HepG2 (cell line): ENCODE results near the gene FALEC. TPM values are rescaled to one million over a fixed set of nuclear protein-coding genes. Genes with fewer than 3 reads are reported as not detected.

ENCODE experiments used
- ATAC-seq: fragments of 200-7000 bp; cut with Tn5 transposase; 3 replicates; pipeline ENCODE4 v1.9.1; 2020; ENCODE audit warnings: mild to moderate bottlenecking, moderate library complexity
- BruUV-seq: library from RNA; stranded (reverse); fragments of 400-500 nt; replicated peaks from 2 replicates; lab custom pipeline; 2021; lab: Mats Ljungman, UMichigan
- CTCF ChIA-PET: fragments of 300-600 bp; formaldehyde crosslinking; extraction: SDS; loops from one replicate; lab custom pipeline; 2021; ENCODE audit warnings: low total read pairs, inconsistent platforms, low intra/inter-chr PET ratio; lab: Yijun Ruan, JAX
- POLR2A ChIA-PET: fragments of 350-600 bp; sonication (Branson Sonifier 250); formaldehyde crosslinking; loops from one replicate; lab custom pipeline; 2020; ENCODE audit warnings: antibody characterized with exemption, inconsistent platforms; lab: Yijun Ruan, JAX
- DNase-seq: peaks from one replicate; pipeline ENCODE4 v3.0.0-alpha.2; 2015; ENCODE audit warnings: low spot score
- FAIRE-seq: peaks from 3 replicates; lab custom pipeline; 2011; peaks lifted over from hg19 to GRCh38; lab: Jason Lieb, UNC
- H2AFZ ChIP-seq: one replicate; pipeline ENCODE4 v1.6.1; 2011; ENCODE audit warnings: low read length, inconsistent platforms
- H3K27ac ChIP-seq: fragments of 300-600 bp; 3 replicates; pipeline ENCODE4 v1.8.0; 2011; ENCODE audit warnings: mixed run types, mild to moderate bottlenecking, mixed read lengths, low read length, inconsistent platforms; ENCODE audit not compliant: insufficient read depth; ENCODE audit errors: extremely low read length
- H3K27me3 ChIP-seq, 2 experiments: fragments of 200-600 bp in 1 of 2; 2 replicates in 1 of 2; 3 replicates in 1 of 2; pipeline versions ENCODE4 v1.6.0 to v1.8.0; 2011; ENCODE audit warnings: low read length in 2 of 2, mild to moderate bottlenecking in 2 of 2, moderate library complexity in 2 of 2, inconsistent platforms in 1 of 2; ENCODE audit not compliant: insufficient read depth in 2 of 2, control insufficient read depth in 1 of 2
- H3K36me3 ChIP-seq, 2 experiments: fragments of 200-600 bp in 1 of 2; replicated peaks in 1 of 2; 2 replicates in 1 of 2; 3 replicates in 1 of 2; pipeline versions ENCODE4 v1.5.1 to v1.8.0; 2011; ENCODE audit warnings: low read length in 2 of 2, inconsistent platforms in 1 of 2; ENCODE audit not compliant: insufficient read depth in 2 of 2, control insufficient read depth in 1 of 2
- H3K4me1 ChIP-seq: 2 replicates; pipeline ENCODE4 v1.5.1; 2012; ENCODE audit warnings: low read length, inconsistent platforms; ENCODE audit not compliant: insufficient read depth
- H3K4me2 ChIP-seq: 2 replicates; pipeline ENCODE4 v1.6.0; 2011; ENCODE audit warnings: low read depth, low read length, inconsistent platforms
- H3K4me3 ChIP-seq, 3 experiments: fragments of 200-600 bp in 1 of 3; sonication (generic), shearing (Covaris generic) in 1 of 3; replicated peaks in 1 of 3; 2 replicates each; pipeline ENCODE4 v1.5.1; 2011 to 2016; ENCODE audit warnings: low read length in 3 of 3, inconsistent platforms in 2 of 3, low read depth in 2 of 3, mild to moderate bottlenecking in 2 of 3, control low read depth in 1 of 3, mixed read lengths in 1 of 3; ENCODE audit not compliant: insufficient read depth in 1 of 3
- H3K79me2 ChIP-seq: one replicate; pipeline ENCODE4 v1.6.1; 2011; ENCODE audit warnings: low read length, inconsistent platforms; ENCODE audit not compliant: insufficient read depth
- H3K9ac ChIP-seq: 2 replicates; pipeline ENCODE4 v1.6.0; 2011; ENCODE audit warnings: mild to moderate bottlenecking, low read depth, low read length, inconsistent platforms; ENCODE audit not compliant: insufficient read depth
- H3K9me3 ChIP-seq: 2 replicates; pipeline ENCODE4 v1.5.1; 2012; ENCODE audit warnings: mild to moderate bottlenecking, low read length
- H4K20me1 ChIP-seq: 2 replicates; pipeline ENCODE4 v1.6.0; 2011; ENCODE audit warnings: inconsistent platforms, mild to moderate bottlenecking, low read length, moderate library complexity; ENCODE audit not compliant: insufficient read depth
- JUND ChIP-seq: sonication (generic); formaldehyde crosslinking; IDR thresholded peaks from 2 replicates; pipeline ENCODE4 v1.8.0; 2022; ENCODE audit warnings: mild to moderate bottlenecking, missing genetic modification reagents
- KMT2B ChIP-seq: IDR thresholded peaks from 2 replicates; pipeline ENCODE4 v1.6.1; 2016; ENCODE audit warnings: missing genetic modification reagents, missing compliant biosample characterization
- NAIF1 ChIP-seq: sonication (generic); formaldehyde crosslinking; IDR thresholded peaks from 2 replicates; pipeline ENCODE4 v1.5.0; 2020; ENCODE audit warnings: mild to moderate bottlenecking, missing genetic modification reagents, borderline replicate concordance
- NFE2L2 ChIP-seq: fragments of 150-350 bp; IDR thresholded peaks from 2 replicates; pipeline ENCODE4 v1.6.1; 2014; ENCODE audit warnings: low read length
- NFKBIZ ChIP-seq: IDR thresholded peaks from 2 replicates; pipeline ENCODE4 v1.6.1; 2018; ENCODE audit warnings: missing genetic modification reagents, missing compliant biosample characterization
- PAX8 ChIP-seq: sonication (generic); formaldehyde crosslinking; IDR thresholded peaks from 2 replicates; pipeline ENCODE4 v1.8.0; 2022; ENCODE audit warnings: mild to moderate bottlenecking, missing genetic modification reagents, borderline replicate concordance
- REXO4 ChIP-seq: sonication (generic); formaldehyde crosslinking; IDR thresholded peaks from 2 replicates; pipeline ENCODE4 v1.8.0; 2022; ENCODE audit warnings: missing genetic modification reagents, mild to moderate bottlenecking, borderline replicate concordance
- TBP ChIP-seq: sonication (generic); formaldehyde crosslinking; IDR thresholded peaks from 2 replicates; pipeline ENCODE4 v1.5.0; 2020; ENCODE audit warnings: missing genetic modification reagents
- ZMYM3 ChIP-seq: sonication (generic); formaldehyde crosslinking; IDR thresholded peaks from 2 replicates; pipeline ENCODE4 v1.5.1; 2020; ENCODE audit warnings: mild to moderate bottlenecking, missing genetic modification reagents
- ZNF350 ChIP-seq: sonication (generic); formaldehyde crosslinking; IDR thresholded peaks from 2 replicates; pipeline ENCODE4 v1.4.0; 2020; ENCODE audit warnings: mild to moderate bottlenecking, low read depth, missing genetic modification reagents, borderline replicate concordance
- ZNF510 ChIP-seq: sonication (generic); formaldehyde crosslinking; IDR thresholded peaks from 2 replicates; pipeline ENCODE4 v1.4.0; 2020; ENCODE audit warnings: low read depth, mild to moderate bottlenecking, missing genetic modification reagents
- ZNF556 ChIP-seq: sonication (generic); formaldehyde crosslinking; IDR thresholded peaks from 2 replicates; pipeline ENCODE4 v1.4.0; 2020; ENCODE audit warnings: mild to moderate bottlenecking, missing genetic modification reagents, borderline replicate concordance
- ZNF569 ChIP-seq: sonication (generic); formaldehyde crosslinking; IDR thresholded peaks from 2 replicates; pipeline ENCODE4 v1.5.0; 2020; ENCODE audit warnings: mild to moderate bottlenecking, missing genetic modification reagents, moderate library complexity, borderline replicate concordance
- ZNF629 ChIP-seq: sonication (generic); formaldehyde crosslinking; conservative IDR thresholded peaks from 2 replicates; pipeline ENCODE4 v1.5.0; 2020; ENCODE audit warnings: missing genetic modification reagents
- ZNF780A ChIP-seq: sonication (generic); formaldehyde crosslinking; IDR thresholded peaks from 2 replicates; pipeline ENCODE4 v1.8.0; 2022; ENCODE audit warnings: mild to moderate bottlenecking, missing genetic modification reagents, moderate library complexity
- ZNF790 ChIP-seq: sonication (generic); formaldehyde crosslinking; IDR thresholded peaks from 2 replicates; pipeline ENCODE4 v1.8.0; 2022; ENCODE audit warnings: missing genetic modification reagents, mild to moderate bottlenecking, borderline replicate concordance
- ZNF792 ChIP-seq: IDR thresholded peaks from 2 replicates; pipeline ENCODE4 v1.6.1; 2016
- ZSCAN20 ChIP-seq: sonication (generic); formaldehyde crosslinking; IDR thresholded peaks from 2 replicates; pipeline ENCODE4 v1.4.0; 2020; ENCODE audit warnings: missing genetic modification reagents, mild to moderate bottlenecking, borderline replicate concordance
- WGBS: methylation state at CpG from one replicate; pipeline ENCODE4 v1.1.6; 2017; ENCODE audit warnings: low lambda C conversion rate; 5-methylcytosine and 5-hydroxymethylcytosine counted together
- in situ Hi-C: cut with HindIII; loops from 2 replicates; pipeline ENCODE4 v1.10.0; 2017; ENCODE audit warnings: low pct_unique_long_range_greater_than_20kb; ENCODE audit not compliant: extremely low pct_ligation_motif_present
- intact Hi-C: fragments of 100-400 bp; cut with micrococcal nuclease; formaldehyde crosslinking; loops from one replicate; pipeline ENCODE4 v1.10.0; 2022; ENCODE audit not compliant: unreplicated experiment
- polyA plus RNA-seq, 8 experiments: library from polyadenylated mRNA; depleted of rRNA in 3 of 8; stranded (reverse) in 7 of 8; unstranded in 1 of 8; fragments of >200 nt; fragmentation: Illumina TruSeq in 4 of 8; extraction: Trizol in 4 of 8; gene quantifications; 2 replicates each; pipeline versions ENCODE4 v1.2.1 to v1.2.3, GENCODE V29; 2011 to 2016; ENCODE audit warnings: low read depth in 4 of 8, missing spikeins in 1 of 8, mixed read lengths in 1 of 8; ENCODE audit not compliant: insufficient read depth in 1 of 8
- total RNA-seq, 5 experiments: library from RNA; depleted of rRNA; stranded (reverse); fragments of >200 nt; fragmentation: Illumina TruSeq; extraction: Trizol; gene quantifications; 2 replicates each; pipeline ENCODE4 v1.2.3, GENCODE V29; 2016; ENCODE audit warnings: low read depth in 1 of 5
- TF ChIP-seq, protein P1 (sequence below): sonication (generic); formaldehyde crosslinking; IDR thresholded peaks from 2 replicates; pipeline ENCODE4 v1.9.0; 2022; ENCODE audit warnings: low read depth, missing genetic modification reagents
- TF ChIP-seq, protein P2 (sequence below): IDR thresholded peaks from 2 replicates; pipeline ENCODE4 v1.4.0; 2020; ENCODE audit warnings: mild to moderate bottlenecking, missing genetic modification reagents
- TF ChIP-seq, protein P3 (sequence below): sonication (generic); formaldehyde crosslinking; IDR thresholded peaks from 2 replicates; pipeline ENCODE4 v1.4.0; 2020; ENCODE audit warnings: missing genetic modification reagents; ENCODE audit errors: not compliant biosample characterization

The FALEC gene
- total and polyA plus RNA-seq, 2 of the 13 experiments (the other 11 are each of a cell fraction or from before 2014, with no cell fraction given) = 0.33 to 0.71 TPM

DNA sequence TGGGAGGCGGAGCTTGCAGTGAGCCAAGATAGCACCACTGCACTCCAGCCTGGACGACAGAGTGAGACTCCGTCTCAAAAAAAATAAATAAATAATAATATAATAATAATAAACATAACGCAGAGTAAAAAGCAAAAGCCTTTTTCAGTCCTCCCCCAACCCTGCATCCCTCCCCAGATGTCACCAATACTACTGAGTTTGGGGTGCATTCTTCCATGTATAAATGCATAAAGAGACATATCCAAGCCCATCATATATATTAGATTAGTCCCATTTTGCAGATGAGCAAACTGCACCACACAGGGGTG lies 32.7 kb downstream of the FALEC start:
- CTCF ChIA-PET = no interaction called here
- intact Hi-C loops = no loop called here
- peak overlapping the region; percentile 76 for H3K9ac ChIP-seq
- TF ChIP-seq ZNF780A (CRISPR knock-in tag) = no peak
- no peak for TF ChIP-seq NFE2L2
- TF ChIP-seq, protein P1, sequence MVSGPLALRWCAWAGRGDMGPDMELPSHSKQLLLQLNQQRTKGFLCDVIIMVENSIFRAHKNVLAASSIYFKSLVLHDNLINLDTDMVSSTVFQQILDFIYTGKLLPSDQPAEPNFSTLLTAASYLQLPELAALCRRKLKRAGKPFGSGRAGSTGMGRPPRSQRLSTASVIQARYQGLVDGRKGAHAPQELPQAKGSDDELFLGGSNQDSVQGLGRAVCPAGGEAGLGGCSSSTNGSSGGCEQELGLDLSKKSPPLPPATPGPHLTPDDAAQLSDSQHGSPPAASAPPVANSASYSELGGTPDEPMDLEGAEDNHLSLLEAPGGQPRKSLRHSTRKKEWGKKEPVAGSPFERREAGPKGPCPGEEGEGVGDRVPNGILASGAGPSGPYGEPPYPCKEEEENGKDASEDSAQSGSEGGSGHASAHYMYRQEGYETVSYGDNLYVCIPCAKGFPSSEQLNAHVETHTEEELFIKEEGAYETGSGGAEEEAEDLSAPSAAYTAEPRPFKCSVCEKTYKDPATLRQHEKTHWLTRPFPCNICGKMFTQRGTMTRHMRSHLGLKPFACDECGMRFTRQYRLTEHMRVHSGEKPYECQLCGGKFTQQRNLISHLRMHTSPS = no peak
- TF ChIP-seq ZNF569 = no peak
- no peak for TF ChIP-seq TBP (CRISPR knock-in tag)
- no peak for TF ChIP-seq ZSCAN20
- no peak for TF ChIP-seq NFKBIZ (CRISPR knock-in tag)
- TF ChIP-seq REXO4 = no peak
- TF ChIP-seq ZNF350 (CRISPR knock-in tag) = no peak
- TF ChIP-seq PAX8 (CRISPR knock-in tag) = no peak
- TF ChIP-seq ZNF556 (CRISPR knock-in tag) = no peak
- TF ChIP-seq ZNF790 (CRISPR knock-in tag) = no peak
- no peak for TF ChIP-seq KMT2B
- TF ChIP-seq JUND (CRISPR knock-in tag) = no peak
- TF ChIP-seq, protein P2, sequence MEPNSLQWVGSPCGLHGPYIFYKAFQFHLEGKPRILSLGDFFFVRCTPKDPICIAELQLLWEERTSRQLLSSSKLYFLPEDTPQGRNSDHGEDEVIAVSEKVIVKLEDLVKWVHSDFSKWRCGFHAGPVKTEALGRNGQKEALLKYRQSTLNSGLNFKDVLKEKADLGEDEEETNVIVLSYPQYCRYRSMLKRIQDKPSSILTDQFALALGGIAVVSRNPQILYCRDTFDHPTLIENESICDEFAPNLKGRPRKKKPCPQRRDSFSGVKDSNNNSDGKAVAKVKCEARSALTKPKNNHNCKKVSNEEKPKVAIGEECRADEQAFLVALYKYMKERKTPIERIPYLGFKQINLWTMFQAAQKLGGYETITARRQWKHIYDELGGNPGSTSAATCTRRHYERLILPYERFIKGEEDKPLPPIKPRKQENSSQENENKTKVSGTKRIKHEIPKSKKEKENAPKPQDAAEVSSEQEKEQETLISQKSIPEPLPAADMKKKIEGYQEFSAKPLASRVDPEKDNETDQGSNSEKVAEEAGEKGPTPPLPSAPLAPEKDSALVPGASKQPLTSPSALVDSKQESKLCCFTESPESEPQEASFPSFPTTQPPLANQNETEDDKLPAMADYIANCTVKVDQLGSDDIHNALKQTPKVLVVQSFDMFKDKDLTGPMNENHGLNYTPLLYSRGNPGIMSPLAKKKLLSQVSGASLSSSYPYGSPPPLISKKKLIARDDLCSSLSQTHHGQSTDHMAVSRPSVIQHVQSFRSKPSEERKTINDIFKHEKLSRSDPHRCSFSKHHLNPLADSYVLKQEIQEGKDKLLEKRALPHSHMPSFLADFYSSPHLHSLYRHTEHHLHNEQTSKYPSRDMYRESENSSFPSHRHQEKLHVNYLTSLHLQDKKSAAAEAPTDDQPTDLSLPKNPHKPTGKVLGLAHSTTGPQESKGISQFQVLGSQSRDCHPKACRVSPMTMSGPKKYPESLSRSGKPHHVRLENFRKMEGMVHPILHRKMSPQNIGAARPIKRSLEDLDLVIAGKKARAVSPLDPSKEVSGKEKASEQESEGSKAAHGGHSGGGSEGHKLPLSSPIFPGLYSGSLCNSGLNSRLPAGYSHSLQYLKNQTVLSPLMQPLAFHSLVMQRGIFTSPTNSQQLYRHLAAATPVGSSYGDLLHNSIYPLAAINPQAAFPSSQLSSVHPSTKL (CRISPR knock-in tag) = no peak
- TF ChIP-seq, protein P3, sequence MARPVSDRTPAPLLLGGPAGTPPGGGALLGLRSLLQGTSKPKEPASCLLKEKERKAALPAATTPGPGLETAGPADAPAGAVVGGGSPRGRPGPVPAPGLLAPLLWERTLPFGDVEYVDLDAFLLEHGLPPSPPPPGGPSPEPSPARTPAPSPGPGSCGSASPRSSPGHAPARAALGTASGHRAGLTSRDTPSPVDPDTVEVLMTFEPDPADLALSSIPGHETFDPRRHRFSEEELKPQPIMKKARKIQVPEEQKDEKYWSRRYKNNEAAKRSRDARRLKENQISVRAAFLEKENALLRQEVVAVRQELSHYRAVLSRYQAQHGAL (CRISPR knock-in tag) = peak; percentile 0
- peak; percentile 91; the same call in 1 of the 2 replicates for TF ChIP-seq ZNF629
- TF ChIP-seq ZNF510 (CRISPR knock-in tag) = no peak
- TF ChIP-seq ZNF792 (CRISPR knock-in tag) = no peak
- peak; percentile 36; the same call in 1 of the 2 replicates for TF ChIP-seq ZMYM3 (CRISPR knock-in tag)
- TF ChIP-seq NAIF1 (CRISPR knock-in tag) = no peak

More for the DNA sequence above, 32.7 kb downstream of the FALEC start:
- POLR2A ChIA-PET = interaction anchor here (1.2 to 6.9 kb wide), 6 partner anchors 14 to 149 kb away, joined by 3 to 88 read pairs (median 6); partner anchors contain the start of genes FALEC, GOLPH3L and MCL1
- H3K4me3 ChIP-seq = peak overlapping the region; percentile 62 to 83 (median 63)
- H3K27me3 ChIP-seq = no peaks in the 10 kb centered on the region; a peak in 1 of 5 replicates
- 26% methylated on average over 4 of the region's 4 CpGs for WGBS
- no peaks in the 10 kb centered on the region for H3K36me3 ChIP-seq
- DNase-seq = no peak
- peak overlapping the region; percentile 100 for H3K4me2 ChIP-seq
- FAIRE-seq = no peak
- H2AFZ ChIP-seq = no peak overlapping the region
- in situ Hi-C loops = no loop called here
- H3K27ac ChIP-seq = peak overlapping the region; percentile 57
- H4K20me1 ChIP-seq = no peaks in the 10 kb centered on the region
- no peaks in the 10 kb centered on the region for H3K79me2 ChIP-seq
- no peak for ATAC-seq
- peaks cover 62% of the 10 kb centered on the region for H3K4me1 ChIP-seq
- H3K9me3 ChIP-seq = no peaks in the 10 kb centered on the region
- BruUV-seq = no TSS peak
